Measurements from ENCODE around the gene BTBD8. TPM values are rescaled to one million over a fixed set of nuclear protein-coding genes. Genes with fewer than 3 reads are reported as not detected.

Gene BTBD8
- total and polyA plus RNA-seq, 9 of the 15 experiments (the other 6 are each of a cell fraction or from before 2014, with no cell fraction given) = 0.46 to 2.3 (median 1.2) TPM

DNA sequence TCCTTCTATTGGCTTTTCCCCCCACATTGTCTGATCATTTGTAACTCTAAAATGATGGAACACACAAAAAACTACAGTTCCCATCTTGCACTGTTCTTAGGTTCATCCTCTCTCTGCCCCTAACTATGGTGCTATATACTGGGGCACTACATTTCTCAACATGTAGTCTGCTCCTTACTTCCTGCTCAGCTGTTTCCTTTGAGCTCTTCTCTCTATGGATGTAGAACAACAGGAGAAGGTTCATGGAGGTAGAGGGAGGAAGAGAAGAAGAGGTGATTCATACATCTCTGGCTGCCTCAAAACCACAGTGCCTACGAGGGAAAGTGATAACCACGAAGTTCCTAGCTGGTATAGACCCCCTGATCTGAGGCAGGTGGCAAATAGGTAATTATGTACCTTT, 130.6 kb downstream of the BTBD8 start (continued):
- no peak for TF ChIP-seq TBL1XR1 (IDR thresholded peaks at IDR 0.05; ENCODE audit: low read length in 2 of 2)

DNA sequence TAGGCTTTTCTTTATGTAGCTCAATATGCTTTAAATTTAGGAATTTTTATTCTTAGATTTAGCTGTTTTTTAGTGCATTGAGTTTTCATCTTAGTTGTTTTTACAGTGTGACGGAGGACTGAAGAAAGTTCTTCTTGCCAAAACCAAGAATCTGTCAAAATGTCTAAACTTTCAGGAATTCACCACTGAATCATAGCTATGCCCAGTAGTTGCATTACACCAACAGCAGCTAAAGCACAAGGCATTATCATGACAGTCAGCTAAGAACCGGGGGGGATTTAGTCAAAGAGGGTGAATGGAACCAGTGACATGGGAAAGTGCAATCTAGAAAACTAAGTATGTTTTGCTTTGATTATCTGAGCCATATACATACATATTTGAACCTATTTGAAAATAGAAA, 131.0 kb downstream of the BTBD8 start:
- no peaks in the 10 kb centered on the region for H3K4me1 ChIP-seq (replicated peaks in 1 of 2; ENCODE audit: control insufficient read depth in 2 of 2, insufficient read depth in 2 of 2, low read length in 2 of 2)
- ChIA-PET POLR2A (interaction anchor here (1.0 kb wide), 1 partner anchor 135 kb away, joined by 3 read pairs; no protein-coding TSS in a partner anchor), CTCF (ENCODE audit: low intra/inter-chr PET ratio) (no interaction called here)
- BruUV-seq (replicated peaks) = no TSS peak
- no peaks in the 10 kb centered on the region; a peak in 1 of 5 replicates for H3K27me3 ChIP-seq (ENCODE audit: control insufficient read depth in 2 of 2, insufficient read depth in 2 of 2, low read length in 2 of 2)
- H2AFZ ChIP-seq (ENCODE audit: low read depth, low read length) = no peak overlapping the region
- no peak overlapping the region for H3K4me2 ChIP-seq (ENCODE audit: insufficient read depth, low read length)
- H3K9ac ChIP-seq (ENCODE audit: insufficient read depth in 1 of 2, low read depth in 2 of 2, low read length in 2 of 2) = no peak overlapping the region
- H3K27ac ChIP-seq (ENCODE audit: extremely low read depth, low read depth, low read length) = no peak overlapping the region
- FAIRE-seq = no peak
- H3K36me3 ChIP-seq (ENCODE audit: control insufficient read depth, insufficient read depth, low read length) = no peaks in the 10 kb centered on the region
- no peak overlapping the region for H3K4me3 ChIP-seq
- in situ Hi-C loops (cut with MboI) = no loop called here
- 16% methylated on average over 2 of the region's 2 CpGs for WGBS (ENCODE audit: insufficient coverage, low coverage, missing lambda C conversion rate)
- H3K79me2 ChIP-seq (ENCODE audit: control insufficient read depth, insufficient read depth, low read length) = no peaks in the 10 kb centered on the region
- TF ChIP-seq ZNF507 (tag; conservative IDR thresholded peaks at IDR 0.05) (no peak), ZNF644 (tag; IDR thresholded peaks at IDR 0.05; ENCODE audit: low read depth) (no peak), TEAD1 (CRISPR knock-in tag; IDR thresholded peaks at IDR 0.05) (no peak), SNRNP70 (optimal IDR thresholded peaks at IDR 0.05; ENCODE audit: low read depth, low read length) (no peak), ZKSCAN1 (IDR thresholded peaks at IDR 0.05; ENCODE audit: low read depth, low read length) (no peak), ZSCAN32 (CRISPR knock-in tag; IDR thresholded peaks at IDR 0.05) (no peak), ESRRA (IDR thresholded peaks at IDR 0.05; ENCODE audit: borderline replicate concordance, low read depth) (no peak), ZNF589 (CRISPR knock-in tag; IDR thresholded peaks at IDR 0.05; ENCODE audit: low read depth) (no peak), ZNF224 (CRISPR knock-in tag; IDR thresholded peaks at IDR 0.05) (no peak), CBX3 (IDR thresholded peaks at IDR 0.05; ENCODE audit: borderline replicate concordance in 1 of 2, low read length in 2 of 2) (no peak)
- TF ChIP-seq, protein P1, sequence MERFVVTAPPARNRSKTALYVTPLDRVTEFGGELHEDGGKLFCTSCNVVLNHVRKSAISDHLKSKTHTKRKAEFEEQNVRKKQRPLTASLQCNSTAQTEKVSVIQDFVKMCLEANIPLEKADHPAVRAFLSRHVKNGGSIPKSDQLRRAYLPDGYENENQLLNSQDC (CRISPR knock-in tag; IDR thresholded peaks at IDR 0.05) = no peak
- TF ChIP-seq, protein P2, sequence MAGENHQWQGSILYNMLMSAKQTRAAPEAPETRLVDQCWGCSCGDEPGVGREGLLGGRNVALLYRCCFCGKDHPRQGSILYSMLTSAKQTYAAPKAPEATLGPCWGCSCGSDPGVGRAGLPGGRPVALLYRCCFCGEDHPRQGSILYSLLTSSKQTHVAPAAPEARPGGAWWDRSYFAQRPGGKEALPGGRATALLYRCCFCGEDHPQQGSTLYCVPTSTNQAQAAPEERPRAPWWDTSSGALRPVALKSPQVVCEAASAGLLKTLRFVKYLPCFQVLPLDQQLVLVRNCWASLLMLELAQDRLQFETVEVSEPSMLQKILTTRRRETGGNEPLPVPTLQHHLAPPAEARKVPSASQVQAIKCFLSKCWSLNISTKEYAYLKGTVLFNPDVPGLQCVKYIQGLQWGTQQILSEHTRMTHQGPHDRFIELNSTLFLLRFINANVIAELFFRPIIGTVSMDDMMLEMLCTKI (IDR thresholded peaks at IDR 0.05; ENCODE audit: partially characterized antibody) = no peak
- TF ChIP-seq, protein P3, sequence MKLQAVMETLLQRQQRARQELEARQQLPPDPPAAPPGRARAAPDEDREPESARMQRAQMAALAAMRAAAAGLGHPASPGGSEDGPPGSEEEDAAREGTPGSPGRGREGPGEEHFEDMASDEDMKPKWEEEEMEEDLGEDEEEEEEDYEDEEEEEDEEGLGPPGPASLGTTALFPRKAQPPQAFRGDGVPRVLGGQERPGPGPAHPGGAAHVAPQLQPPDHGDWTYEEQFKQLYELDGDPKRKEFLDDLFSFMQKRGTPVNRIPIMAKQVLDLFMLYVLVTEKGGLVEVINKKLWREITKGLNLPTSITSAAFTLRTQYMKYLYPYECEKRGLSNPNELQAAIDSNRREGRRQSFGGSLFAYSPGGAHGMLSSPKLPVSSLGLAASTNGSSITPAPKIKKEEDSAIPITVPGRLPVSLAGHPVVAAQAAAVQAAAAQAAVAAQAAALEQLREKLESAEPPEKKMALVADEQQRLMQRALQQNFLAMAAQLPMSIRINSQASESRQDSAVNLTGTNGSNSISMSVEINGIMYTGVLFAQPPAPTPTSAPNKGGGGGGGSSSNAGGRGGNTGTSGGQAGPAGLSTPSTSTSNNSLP (IDR thresholded peaks at IDR 0.05; ENCODE audit: borderline replicate concordance, low read depth, low read length) = no peak
- H3K9me3 ChIP-seq (replicated peaks; ENCODE audit: control insufficient read depth, insufficient read depth, low read depth, low read length) = no peaks in the 10 kb centered on the region
- intact Hi-C loops (cut with micrococcal nuclease) = no loop called here
- no peak for ATAC-seq
- no peaks in the 10 kb centered on the region for H3K9me1 ChIP-seq (ENCODE audit: control insufficient read depth, insufficient read depth, low read length)
- H4K20me1 ChIP-seq (replicated peaks; ENCODE audit: control insufficient read depth, insufficient read depth, low read length) = no peaks in the 10 kb centered on the region
- no peak for DNase-seq (ENCODE audit: extremely low read depth in 1 of 4, low spot score in 3 of 4)

Measured in K562 (cell line).